ENCODE data around the gene TMTC2. TPM values are rescaled to one million over a fixed set of nuclear protein-coding genes. Genes with fewer than 3 reads are reported as not detected.

TMTC2 gene
- polyA plus RNA-seq, 1 donor from 2014 or later = 20.6 TPM

- no peaks in the 10 kb centered on the region for H3K9me3 ChIP-seq (ENCODE audit: low read length)
- no peak overlapping the region for H3K27ac ChIP-seq (ENCODE audit: low read length)
- no peak overlapping the region for H3K9ac ChIP-seq (ENCODE audit: low read length)
- H3K27me3 ChIP-seq (ENCODE audit: insufficient read depth, low read depth, low read length) = no peaks in the 10 kb centered on the region
- no peak overlapping the region for H3K4me2 ChIP-seq (ENCODE audit: low read length)
- TF ChIP-seq EZH2 (IDR thresholded peaks at IDR 0.05; ENCODE audit: borderline replicate concordance, insufficient read depth, low read length, poor library complexity, severe bottlenecking) (no peak), MXI1 (conservative IDR thresholded peaks at IDR 0.05; ENCODE audit: poor library complexity, severe bottlenecking) (no peak), POLR2AphosphoS5 (IDR thresholded peaks at IDR 0.05) (no peak), RAD21 (conservative IDR thresholded peaks at IDR 0.05) (no peak), REST (IDR thresholded peaks at IDR 0.05; ENCODE audit: borderline replicate concordance) (no peak), EP300 (conservative IDR thresholded peaks at IDR 0.05; ENCODE audit: poor library complexity, severe bottlenecking) (no peak), TAF1 (IDR thresholded peaks at IDR 0.05; ENCODE audit: low read depth) (no peak), CTCF (IDR thresholded peaks at IDR 0.05; ENCODE audit: poor library complexity, severe bottlenecking) (no peak), SMC3 (conservative IDR thresholded peaks at IDR 0.05; ENCODE audit: poor library complexity) (no peak)
- no peaks in the 10 kb centered on the region for H3K9me2 ChIP-seq (ENCODE audit: insufficient read depth, low read length)
- H3F3A ChIP-seq (ENCODE audit: insufficient read depth, low read length, poor library complexity, severe bottlenecking) = no peaks in the 10 kb centered on the region
- no peaks in the 10 kb centered on the region for H3K36me3 ChIP-seq (ENCODE audit: insufficient read depth, low read length)
- no peaks in the 10 kb centered on the region for H3K79me2 ChIP-seq (replicated peaks; ENCODE audit: insufficient read depth, low read length)
- no peaks in the 10 kb centered on the region for H4K20me1 ChIP-seq (ENCODE audit: insufficient read depth)
- H3K4me3 ChIP-seq (ENCODE audit: low read length) = no peak overlapping the region
- no peak overlapping the region for H2AFZ ChIP-seq (ENCODE audit: low read depth, low read length)
Measured at GRCh38 chr12:83059107-83059506, 372.4 kb downstream of the TMTC2 start.

- no peak overlapping the region for H2AFZ ChIP-seq (ENCODE audit: low read depth, low read length)
- H4K20me1 ChIP-seq (ENCODE audit: insufficient read depth) = no peaks in the 10 kb centered on the region
- H3K36me3 ChIP-seq (ENCODE audit: insufficient read depth, low read length) = no peaks in the 10 kb centered on the region
- H3K27ac ChIP-seq (ENCODE audit: low read length) = no peak overlapping the region
- no peak overlapping the region for H3K4me2 ChIP-seq (ENCODE audit: low read length)
- H3F3A ChIP-seq (ENCODE audit: insufficient read depth, low read length, poor library complexity, severe bottlenecking) = no peaks in the 10 kb centered on the region
- no peak overlapping the region for H3K9ac ChIP-seq (ENCODE audit: low read length)
- H3K4me3 ChIP-seq (ENCODE audit: low read length) = no peak overlapping the region
- H3K27me3 ChIP-seq (ENCODE audit: insufficient read depth, low read depth, low read length) = no peaks in the 10 kb centered on the region
- no peaks in the 10 kb centered on the region for H3K9me2 ChIP-seq (ENCODE audit: insufficient read depth, low read length)
- TF ChIP-seq EP300 (conservative IDR thresholded peaks at IDR 0.05; ENCODE audit: poor library complexity, severe bottlenecking) (no peak), REST (IDR thresholded peaks at IDR 0.05; ENCODE audit: borderline replicate concordance) (no peak), EZH2 (IDR thresholded peaks at IDR 0.05; ENCODE audit: borderline replicate concordance, insufficient read depth, low read length, poor library complexity, severe bottlenecking) (no peak), CTCF (IDR thresholded peaks at IDR 0.05; ENCODE audit: poor library complexity, severe bottlenecking) (no peak), MXI1 (conservative IDR thresholded peaks at IDR 0.05; ENCODE audit: poor library complexity, severe bottlenecking) (no peak), SMC3 (conservative IDR thresholded peaks at IDR 0.05; ENCODE audit: poor library complexity) (no peak)
- no peaks in the 10 kb centered on the region for H3K79me2 ChIP-seq (replicated peaks; ENCODE audit: insufficient read depth, low read length)
- no peaks in the 10 kb centered on the region for H3K9me3 ChIP-seq (ENCODE audit: low read length)
Measured at GRCh38 chr12:83065562-83065961, 378.9 kb downstream of the TMTC2 start.
